ENCODE measurements around the gene INSL4.

Gene INSL4

DNA sequence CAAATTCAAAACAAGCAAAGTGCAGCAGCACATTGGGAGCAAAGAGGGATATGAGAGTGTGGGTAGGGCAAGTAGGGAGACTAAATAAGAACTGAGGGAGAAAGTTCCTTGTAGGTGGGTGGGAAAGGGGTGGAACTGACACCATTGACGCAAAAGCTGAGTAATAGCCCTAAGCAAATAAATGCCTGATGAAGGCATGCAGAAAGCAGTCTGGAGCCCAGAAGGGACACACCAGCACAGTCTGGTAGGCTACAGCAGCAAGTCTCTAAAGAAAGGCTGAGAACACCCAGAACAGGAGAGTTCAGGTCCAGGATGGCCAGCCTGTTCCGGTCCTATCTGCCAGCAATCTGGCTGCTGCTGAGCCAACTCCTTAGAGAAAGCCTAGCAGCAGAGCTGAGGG lies at the start of gene INSL4:
Gene INSL4, plus strand, starts transcription at position 208 of the 400 bp plus-strand sequence. Its CDS starts 105 bp downstream, at position 313.
- no peak for DNase-seq

- DNase-seq: no peak
Measured at GRCh38 chr9:5184776-5185175, 46.4 kb upstream of the INSL4 start.

DNA sequence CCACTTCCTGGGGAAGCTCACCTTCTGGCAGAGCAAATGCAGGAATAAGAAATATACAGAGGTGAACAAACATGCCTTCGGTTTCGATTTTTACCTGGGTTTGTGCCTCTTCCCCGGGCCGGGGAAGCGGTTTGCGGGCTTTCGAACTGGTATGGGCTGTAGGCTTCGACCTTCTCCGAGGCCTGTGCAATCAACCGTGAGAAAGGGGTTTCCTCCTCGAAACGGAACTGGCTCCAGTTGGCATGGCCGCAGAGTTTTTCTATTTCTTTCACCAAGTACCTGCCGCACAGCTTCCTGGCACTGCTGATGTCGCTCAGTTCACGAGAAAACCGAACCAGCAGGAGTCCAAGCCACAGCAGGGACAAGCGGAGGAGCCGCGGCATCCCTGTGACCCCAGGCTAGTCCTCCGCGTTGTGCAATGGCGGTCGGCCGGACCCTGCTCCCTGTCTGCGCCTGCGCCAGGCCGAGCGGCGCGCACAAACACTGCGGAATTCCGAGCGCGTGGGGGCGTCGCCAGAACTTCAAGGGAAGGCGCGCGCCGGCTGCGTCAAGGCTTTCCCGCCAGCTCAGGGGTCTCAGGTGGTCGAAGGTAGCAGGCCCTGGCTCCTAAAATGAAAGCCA lies 45.9 kb upstream of the INSL4 start, which contains the start of gene INSL6:
Gene INSL6, minus strand, starts transcription at position 420 of the 621 bp plus-strand sequence. Its CDS starts 37 bp downstream, at position 383.
- no peak for DNase-seq

- DNase-seq: peak; percentile 30
Measured at GRCh38 chr9:5186416-5187169, 44.6 kb upstream of the INSL4 start.

- DNase-seq: no peak
Measured at GRCh38 chr9:5188060-5188984, 42.9 kb upstream of the INSL4 start.

DNA sequence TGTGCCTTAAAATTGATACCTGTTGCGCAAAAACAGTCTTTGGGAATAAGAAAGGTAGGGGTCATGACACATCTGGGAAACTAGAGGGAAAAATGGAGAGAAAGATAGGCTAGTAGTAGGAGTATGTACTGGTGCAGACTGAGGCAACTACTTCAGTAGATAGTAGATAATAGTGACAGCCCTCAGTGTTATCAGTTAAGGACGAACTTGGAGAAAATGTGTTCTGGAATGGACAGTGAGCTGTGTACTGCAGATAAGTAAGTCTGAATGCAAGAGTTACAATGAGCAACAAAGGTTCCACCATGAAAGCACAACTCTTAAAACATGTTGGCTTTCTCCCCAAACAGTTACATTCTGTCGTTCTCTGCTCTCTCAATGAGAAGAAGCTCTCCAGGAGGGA lies 39.2 kb upstream of the INSL4 start:
- DNase-seq: no peak

GRCh38 chr9:5193345-5193744 lies 37.9 kb upstream of the INSL4 start:
- no peak for DNase-seq

- DNase-seq: no peak
Measured at GRCh38 chr9:5195463-5195862, 35.8 kb upstream of the INSL4 start.

GRCh38 chr9:5205071-5205470 lies 26.1 kb upstream of the INSL4 start:
- no peak for DNase-seq

DNA sequence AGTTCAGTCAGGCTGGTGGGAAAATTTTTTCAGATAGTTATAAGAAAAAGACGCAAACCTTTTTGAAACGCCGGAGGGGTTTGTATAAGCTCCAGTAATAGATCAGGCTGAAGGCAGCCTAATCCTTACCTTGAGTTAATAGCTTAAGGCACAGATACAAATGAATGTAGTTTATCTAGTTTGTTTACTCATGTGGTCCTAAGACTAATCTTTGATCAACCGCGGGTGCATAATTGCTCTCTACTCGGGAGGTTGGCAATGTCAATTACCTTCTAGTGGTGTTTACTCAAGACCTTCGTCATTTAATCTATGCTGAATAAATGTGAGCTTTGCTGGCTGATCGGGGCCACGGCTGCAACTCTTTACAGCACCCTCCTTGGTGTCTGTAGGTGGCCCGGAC lies 665 bp upstream of the INSL4 start:
- no peak for DNase-seq

DNA sequence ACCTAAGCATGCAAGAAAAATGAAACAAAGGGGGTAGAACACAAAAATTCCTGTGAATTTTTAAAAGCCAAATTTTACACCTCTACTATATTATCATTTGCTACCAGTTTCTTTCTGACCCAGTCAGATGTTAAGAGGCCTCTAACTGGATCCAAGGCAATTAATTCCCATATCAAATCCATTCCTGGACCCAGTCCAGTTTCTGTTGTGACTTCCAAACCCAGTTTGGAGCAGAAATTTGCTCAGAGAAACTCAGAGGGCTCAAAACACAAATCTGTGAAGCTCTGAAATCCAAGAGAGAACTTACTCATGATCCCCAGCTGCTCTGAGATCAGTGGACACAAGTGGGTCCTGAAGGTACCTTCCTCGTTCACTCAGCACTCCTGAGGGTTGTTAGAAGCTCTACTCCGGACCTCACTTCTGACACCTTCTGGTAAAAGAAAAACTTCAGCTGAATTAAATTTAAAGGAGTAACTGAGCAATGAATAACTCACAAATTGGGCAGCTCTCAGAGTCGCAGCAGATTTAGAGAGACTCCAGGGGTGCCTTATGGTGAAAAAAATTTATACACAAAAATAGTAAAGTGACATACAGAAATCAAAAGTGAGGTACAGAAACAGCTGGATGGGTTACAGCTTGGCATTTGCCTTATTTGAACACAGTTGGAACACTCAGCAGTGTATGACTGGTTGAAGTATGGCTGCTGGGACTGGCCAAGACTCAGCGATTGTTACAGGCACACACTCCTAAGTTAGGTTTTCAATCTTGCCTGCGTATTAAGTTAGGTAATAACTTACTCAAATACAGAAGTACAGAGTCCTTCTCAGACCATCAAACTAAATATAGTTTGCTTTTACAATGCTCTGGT lies 32.4 kb downstream of the INSL4 start:
- DNase-seq: no peak

DNA sequence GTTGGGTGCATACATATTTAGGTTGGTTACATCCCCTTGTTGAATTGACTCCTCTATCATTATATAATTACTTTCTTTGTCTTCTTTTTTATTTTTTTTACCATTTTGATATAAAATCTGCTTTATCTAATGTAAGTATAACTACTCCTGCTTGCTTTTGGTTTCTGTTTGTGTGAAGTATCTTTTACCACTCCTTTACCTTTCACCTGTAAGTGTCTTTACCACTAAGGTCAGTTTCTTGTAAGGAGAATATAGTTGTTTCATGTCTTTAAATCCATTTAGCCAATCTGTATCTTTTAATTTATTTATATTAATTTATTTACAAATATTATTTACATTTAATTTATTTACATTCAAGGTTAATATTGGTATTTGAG lies 33.0 kb downstream of the INSL4 start:
- DNase-seq: no peak

DNA sequence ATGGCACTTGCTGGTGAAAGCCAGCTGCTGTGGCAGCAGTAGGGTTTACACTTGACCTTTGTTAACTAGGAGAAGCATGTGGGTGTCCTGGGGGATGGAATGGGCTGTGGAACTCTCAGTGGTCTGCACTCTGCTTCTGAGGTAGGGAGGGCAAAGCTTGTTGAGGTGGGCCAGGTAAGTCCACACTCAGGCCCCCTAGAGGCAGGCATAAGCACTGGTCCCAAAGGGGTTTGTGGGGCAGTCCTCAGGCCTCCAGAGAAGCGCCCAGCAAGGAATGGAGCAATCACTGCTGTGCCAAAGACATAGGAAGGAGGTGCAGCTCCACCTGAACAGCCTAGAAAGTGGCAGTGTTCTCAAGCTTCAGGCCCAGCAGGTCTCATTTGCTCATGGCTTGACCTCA lies 34.7 kb downstream of the INSL4 start:
- no peak for DNase-seq

GRCh38 chr9:5269249-5269715 lies 38.1 kb downstream of the INSL4 start:
- DNase-seq: no peak

DNA sequence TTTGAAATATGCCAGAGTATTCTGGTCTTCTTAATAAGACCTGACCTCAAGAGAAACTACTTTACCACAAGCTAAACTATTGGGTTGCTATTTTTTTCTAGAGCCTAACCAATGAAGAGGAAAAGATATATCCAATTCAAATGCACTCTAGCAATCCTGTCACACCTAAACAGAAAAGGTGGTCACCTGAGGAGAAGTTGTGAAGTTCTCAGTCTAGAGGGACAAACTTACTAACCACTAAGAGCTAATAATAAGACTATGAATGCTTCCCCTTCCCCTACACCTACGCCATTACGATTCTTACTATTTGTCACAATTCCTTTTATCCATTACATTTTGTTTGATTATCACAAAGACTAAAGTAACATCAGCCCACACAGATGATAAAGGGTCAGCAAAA lies 43.6 kb downstream of the INSL4 start:
- DNase-seq: no peak

GRCh38 chr9:5278486-5278885 lies 47.3 kb downstream of the INSL4 start:
- DNase-seq: no peak
